Prostate gland (tissue), 2 donors: ENCODE results near the gene VPS13D. TPM values are rescaled to one million over a fixed set of nuclear protein-coding genes. Genes with fewer than 3 reads are reported as not detected.

Source experiments
- DNase-seq: peaks from one replicate; pipeline ENCODE4 v3.0.0-alpha.2; 2019; ENCODE audit warnings: low spot score
- H3K27ac ChIP-seq, 2 donors: fragments of 200-600 bp; sonication (generic); 2 replicates each; pipeline ENCODE4 v1.5.1; 2017 to 2019
- H3K27me3 ChIP-seq: fragments of 200-600 bp; sonication (generic); replicated peaks from 2 replicates; pipeline ENCODE4 v1.5.1; 2019; ENCODE audit not compliant: insufficient read depth
- H3K36me3 ChIP-seq, 2 donors: fragments of 200-600 bp; sonication (generic); 1 replicate in 1 of 2; 2 replicates in 1 of 2; pipeline versions ENCODE4 v1.5.1 to v1.8.1; 2017 to 2019
- H3K4me1 ChIP-seq: fragments of 200-600 bp; sonication (generic); replicated peaks from 2 replicates; pipeline ENCODE4 v1.5.1; 2019
- H3K4me3 ChIP-seq, 2 donors: fragments of 200-600 bp; sonication (generic); 2 replicates each; pipeline ENCODE4 v1.5.1; 2017 to 2019
- H3K9me3 ChIP-seq: fragments of 200-600 bp; sonication (generic); 2 replicates; pipeline ENCODE4 v1.5.1; 2017
- CTCF ChIP-seq, 4 experiments: fragments of 200-600 bp in 2 of 4; fragments of 450-650 bp in 2 of 4; sonication (generic) in 2 of 4; IDR thresholded peaks; 1 replicate in 3 of 4; 2 replicates in 1 of 4; pipeline ENCODE4 v1.5.1; 2016 to 2019; ENCODE audit warnings: antibody characterized with exemption in 4 of 4, mild to moderate bottlenecking in 2 of 4, moderate library complexity in 2 of 4
- POLR2A ChIP-seq: fragments of 450-650 bp; IDR thresholded peaks from one replicate; pipeline ENCODE4 v1.6.1; 2016; ENCODE audit warnings: antibody characterized with exemption, mild to moderate bottlenecking
- POLR2AphosphoS5 ChIP-seq: sonication (generic); formaldehyde crosslinking; IDR thresholded peaks from one replicate; pipeline ENCODE4 v1.6.1; 2017; ENCODE audit warnings: antibody characterized with exemption
- WGBS: methylation state at CpG from one replicate; pipeline ENCODE4 v1.1.5; 2018; 5-methylcytosine and 5-hydroxymethylcytosine counted together
- intact Hi-C: fragments of 100-400 bp; cut with DNase I; formaldehyde crosslinking; loops from one replicate; pipeline ENCODE4 v1.14.2; 2022
- microRNA-seq: library from miRNA; unstranded; fragments of <30 nt; microRNA quantifications from one replicate; pipeline ENCODE4, GENCODE V29; 2016
- small RNA-seq, 2 donors: library from RNA; depleted of rRNA; stranded (forward); fragments of <200 nt; gene quantifications; one replicate each; pipeline ENCODE3, GENCODE V24; 2016
- total RNA-seq, 2 donors: library from RNA; depleted of rRNA; stranded (reverse); fragments of >200 nt; gene quantifications; one replicate each; pipeline ENCODE4 v1.1.0, GENCODE V29; 2016

Gene VPS13D
- total RNA-seq, 2 donors from 2014 or later, result 60.7 to 80.8 TPM

- TF ChIP-seq POLR2AphosphoS5 (no peak), CTCF (IDR thresholded peaks at IDR 0.05) (no peak), POLR2A (no peak)
- intact Hi-C loops, result no loop called here
- Histone ChIP-seq H3K9me3 (no peaks in the 10 kb centered on the region), H3K4me3 (no peak overlapping the region), H3K27me3 (no peaks in the 10 kb centered on the region), H3K4me1 (peaks cover 2% of the 10 kb centered on the region), H3K36me3 (no peaks in the 10 kb centered on the region), H3K27ac (peak overlapping the region; percentile 77 to 84)
- WGBS, result 88% methylated on average over 17 of the region's 17 CpGs
- no peak for DNase-seq
Observed at GRCh38 chr1:12556957-12557935, 327.4 kb downstream of the VPS13D start.

GRCh38 chr1:12561121-12561520 lies 331.3 kb downstream of the VPS13D start:
- Histone ChIP-seq H3K4me1 (peaks cover 1% of the 10 kb centered on the region), H3K36me3 (no peaks in the 10 kb centered on the region), H3K9me3 (no peaks in the 10 kb centered on the region), H3K27me3 (no peaks in the 10 kb centered on the region), H3K4me3 (no peak overlapping the region), H3K27ac (no peak overlapping the region)
- DNase-seq, result no peak
- intact Hi-C loops, result no loop called here
- 78% methylated on average over 7 of the region's 7 CpGs for WGBS
- TF ChIP-seq CTCF (IDR thresholded peaks at IDR 0.05) (no peak), POLR2AphosphoS5 (no peak)

Small RNA genes lying within 50 kb of the gene (microRNA-seq; reads per million reads assigned to microRNA genes)
- gene MIR4632, result 0.84 reads per million, percentile 3 among the genes with 10 or more reads in this experiment

Small RNA genes lying within 50 kb of the gene (small RNA-seq; reads per million reads assigned to genes)
- gene MIR4632 (0 reads per million in 2 donors), gene RF00156 (0 reads per million in 2 donors), gene SNORA59A (0 reads per million in 2 donors)

Other genes starting within 250 kb of the VPS13D start
- 10 to 100 TPM; 55.0 to 92.4 TPM for gene MFN2, start 249.6 kb upstream of the VPS13D start, total RNA-seq
- 10 to 100 TPM; 35.6 to 84.3 TPM for gene MIIP, start 210.5 kb upstream of the VPS13D start, total RNA-seq
- 1 to 10 TPM in 1 of 2 donors, under 1 TPM in 1; 0.32 to 4.7 TPM for gene TNFRSF8, start 166.7 kb upstream of the VPS13D start, total RNA-seq
- gene TNFRSF1B, start 63.0 kb upstream of the VPS13D start, total RNA-seq, result 10 to 100 TPM; 10.9 to 18.4 TPM